Amniotic epithelial cell (primary cell): ENCODE measurements around the gene IQSEC3.

Experiments used
- DNase-seq: peaks from one replicate; pipeline ENCODE4 v3.0.0-alpha.2; 2010; ENCODE audit warnings: low read depth

Gene IQSEC3

GRCh38 chr12:197911-198695, 131.5 kb downstream of the IQSEC3 start:
- DNase-seq: no peak

- no peak for DNase-seq
These were observed 132.1 kb downstream of the IQSEC3 start for GRCh38 chr12:198705-199104.

- no peak for DNase-seq
These were observed 134.8 kb downstream of the IQSEC3 start for GRCh38 chr12:201361-201760.

GRCh38 chr12:202081-202731, 135.6 kb downstream of the IQSEC3 start:
- DNase-seq: no peak

GRCh38 chr12:203074-203461, 136.5 kb downstream of the IQSEC3 start:
- DNase-seq: no peak

GRCh38 chr12:203462-204260, 137.1 kb downstream of the IQSEC3 start:
- no peak for DNase-seq

GRCh38 chr12:204261-204678, 137.7 kb downstream of the IQSEC3 start:
- DNase-seq: no peak

GRCh38 chr12:205026-205425, 138.5 kb downstream of the IQSEC3 start:
- no peak for DNase-seq

- no peak for DNase-seq
These were observed 140.3 kb downstream of the IQSEC3 start for GRCh38 chr12:206746-207440.

- DNase-seq: no peak
These were observed 141.2 kb downstream of the IQSEC3 start for GRCh38 chr12:207804-208203.

GRCh38 chr12:208813-209212, 142.2 kb downstream of the IQSEC3 start:
- no peak for DNase-seq

GRCh38 chr12:209246-209645, 142.7 kb downstream of the IQSEC3 start:
- no peak for DNase-seq

GRCh38 chr12:209851-210250, 143.3 kb downstream of the IQSEC3 start:
- no peak for DNase-seq

- no peak for DNase-seq
These were observed 143.9 kb downstream of the IQSEC3 start for GRCh38 chr12:210277-211141.

- DNase-seq: no peak
These were observed 144.5 kb downstream of the IQSEC3 start for GRCh38 chr12:211142-211465.

GRCh38 chr12:211639-212414, 145.3 kb downstream of the IQSEC3 start:
- DNase-seq: no peak

- no peak for DNase-seq
These were observed 145.8 kb downstream of the IQSEC3 start for GRCh38 chr12:212415-212714.

GRCh38 chr12:212715-213526, 146.4 kb downstream of the IQSEC3 start:
- no peak for DNase-seq

- no peak for DNase-seq
These were observed 147.0 kb downstream of the IQSEC3 start for GRCh38 chr12:213527-213932.
